ENCODE measurements around the gene SLC43A1.

The SLC43A1 gene

GRCh38 chr11:57490456-57491248, 24.9 kb downstream of the SLC43A1 start:
- Histone ChIP-seq H3K27me3 (ENCODE audit: control insufficient read depth, low read length) (no peaks in the 10 kb centered on the region), H3K4me3 (ENCODE audit: low read length) (no peak overlapping the region), H3K4me2 (ENCODE audit: low read length) (no peak overlapping the region), H3K27ac (ENCODE audit: low read depth, low read length) (no peak overlapping the region), H3K9me2 (replicated peaks; ENCODE audit: control insufficient read depth, low read length) (no peaks in the 10 kb centered on the region), H4K20me1 (ENCODE audit: control insufficient read depth, insufficient read depth, low read depth, low read length) (no peaks in the 10 kb centered on the region), H3K9me3 (ENCODE audit: control insufficient read depth, insufficient read depth, low read length) (no peaks in the 10 kb centered on the region), H3K79me2 (ENCODE audit: control insufficient read depth, low read length) (no peaks in the 10 kb centered on the region), H3F3A (ENCODE audit: control insufficient read depth, insufficient read depth) (0 out of 2 replicates have a peak, but pooled peaks cover 1% of the 10 kb centered on the region), H3K36me3 (ENCODE audit: control insufficient read depth, low read length) (peaks cover 45% of the 10 kb centered on the region), H3K4me1 (ENCODE audit: control insufficient read depth, low read length) (peaks cover 17% of the 10 kb centered on the region)
- no peak for TF ChIP-seq CTCF (IDR thresholded peaks at IDR 0.05; ENCODE audit: low read depth, low read length, poor library complexity, severe bottlenecking)
- no peak for TF ChIP-seq EZH2phosphoT487 (IDR thresholded peaks at IDR 0.05; ENCODE audit: borderline replicate concordance, low read length)

- H3K4me3 ChIP-seq (ENCODE audit: low read length): no peak overlapping the region
- TF ChIP-seq CTCF (IDR thresholded peaks at IDR 0.05; ENCODE audit: low read depth, low read length, poor library complexity, severe bottlenecking) (no peak), EZH2phosphoT487 (IDR thresholded peaks at IDR 0.05; ENCODE audit: borderline replicate concordance, low read length) (no peak)
- H3K4me2 ChIP-seq (ENCODE audit: low read length): no peak overlapping the region
- no peaks in the 10 kb centered on the region for H4K20me1 ChIP-seq (ENCODE audit: control insufficient read depth, insufficient read depth, low read depth, low read length)
- no peaks in the 10 kb centered on the region for H3K27me3 ChIP-seq (ENCODE audit: control insufficient read depth, low read length)
- H3K4me1 ChIP-seq (ENCODE audit: control insufficient read depth, low read length): peaks cover 29% of the 10 kb centered on the region
- no peaks in the 10 kb centered on the region for H3K9me2 ChIP-seq (replicated peaks; ENCODE audit: control insufficient read depth, low read length)
- no peak overlapping the region for H3K27ac ChIP-seq (ENCODE audit: low read depth, low read length)
- H3K36me3 ChIP-seq (ENCODE audit: control insufficient read depth, low read length): peaks cover 49% of the 10 kb centered on the region
- H3F3A ChIP-seq (ENCODE audit: control insufficient read depth, insufficient read depth): 0 out of 2 replicates have a peak, but pooled peaks cover 2% of the 10 kb centered on the region
- H3K9me3 ChIP-seq (ENCODE audit: control insufficient read depth, insufficient read depth, low read length): no peaks in the 10 kb centered on the region
- H3K79me2 ChIP-seq (ENCODE audit: control insufficient read depth, low read length): no peaks in the 10 kb centered on the region
These were observed 27.4 kb downstream of the SLC43A1 start for GRCh38 chr11:57487920-57488659.

- H3K36me3 ChIP-seq (ENCODE audit: control insufficient read depth, low read length): peaks cover 47% of the 10 kb centered on the region
These were observed 28.3 kb downstream of the SLC43A1 start for GRCh38 chr11:57487021-57487778.

More at GRCh38 chr11:57487021-57487778, 28.3 kb downstream of the SLC43A1 start:
- Histone ChIP-seq H3K4me1 (ENCODE audit: control insufficient read depth, low read length) (peaks cover 37% of the 10 kb centered on the region), H3K9me2 (replicated peaks; ENCODE audit: control insufficient read depth, low read length) (no peaks in the 10 kb centered on the region), H3K4me2 (ENCODE audit: low read length) (no peak overlapping the region), H3K79me2 (ENCODE audit: control insufficient read depth, low read length) (no peaks in the 10 kb centered on the region), H4K20me1 (ENCODE audit: control insufficient read depth, insufficient read depth, low read depth, low read length) (no peaks in the 10 kb centered on the region), H3K9me3 (ENCODE audit: control insufficient read depth, insufficient read depth, low read length) (no peaks in the 10 kb centered on the region), H3K4me3 (ENCODE audit: low read length) (no peak overlapping the region), H3K27ac (ENCODE audit: low read depth, low read length) (no peak overlapping the region), H3K27me3 (ENCODE audit: control insufficient read depth, low read length) (no peaks in the 10 kb centered on the region), H3F3A (ENCODE audit: control insufficient read depth, insufficient read depth) (0 out of 2 replicates have a peak, but pooled peaks cover 2% of the 10 kb centered on the region)
- no peak for TF ChIP-seq EZH2phosphoT487 (IDR thresholded peaks at IDR 0.05; ENCODE audit: borderline replicate concordance, low read length)
- TF ChIP-seq CTCF (IDR thresholded peaks at IDR 0.05; ENCODE audit: low read depth, low read length, poor library complexity, severe bottlenecking): no peak
